ENCODE measurements around the gene GMPPA. TPM values are rescaled to one million over a fixed set of nuclear protein-coding genes. Genes with fewer than 3 reads are reported as not detected.

The GMPPA gene
- total RNA-seq: 22.2 and 28.7 TPM in 2 replicates

DNA sequence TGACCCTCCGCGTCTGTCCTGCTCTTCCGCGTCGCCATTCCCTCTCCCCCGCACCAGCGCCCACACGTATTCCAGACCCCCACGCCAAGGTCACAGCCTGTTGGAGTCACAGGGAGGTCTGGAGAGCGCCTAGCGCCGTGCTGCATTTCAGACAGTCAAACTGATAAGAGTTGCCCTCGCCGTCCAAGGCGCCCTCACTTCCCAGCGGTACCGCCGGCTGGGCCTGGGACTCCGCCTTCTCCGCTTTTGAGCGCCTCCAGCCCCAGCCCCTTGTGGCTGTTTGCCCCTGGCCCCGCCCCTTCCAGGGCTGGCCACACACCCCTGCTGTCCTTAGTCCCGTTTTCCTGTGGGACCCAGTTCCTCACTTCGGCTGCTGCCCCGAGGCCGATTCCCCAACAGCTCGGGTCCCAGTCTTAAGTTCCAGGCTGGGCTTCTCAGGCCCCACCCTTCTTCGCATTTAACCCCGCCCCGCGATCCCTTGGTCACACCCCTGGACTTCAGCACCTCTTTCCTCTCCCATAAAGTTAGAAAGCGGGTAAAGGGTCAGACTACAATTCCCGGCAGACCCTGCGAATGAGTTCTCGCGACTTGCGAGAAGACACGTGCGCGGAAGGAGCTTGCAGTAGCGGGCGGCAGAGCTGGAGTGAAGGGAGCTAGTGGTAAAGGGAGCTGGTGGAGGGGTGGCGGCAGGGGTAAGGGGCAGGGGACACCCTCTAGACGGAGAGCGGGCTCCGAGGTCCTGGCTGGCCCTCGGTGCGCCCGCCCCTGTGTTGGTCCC is at the start of gene GMPPA:
Gene GMPPA (plus strand): TSS at position 612 of the 778 bp plus-strand sequence. CDS start 1,085 bp downstream, outside the sequence.
- peak; percentile 93 to 98 for DNase-seq (ENCODE audit: low read depth in 2 of 2)

DNA sequence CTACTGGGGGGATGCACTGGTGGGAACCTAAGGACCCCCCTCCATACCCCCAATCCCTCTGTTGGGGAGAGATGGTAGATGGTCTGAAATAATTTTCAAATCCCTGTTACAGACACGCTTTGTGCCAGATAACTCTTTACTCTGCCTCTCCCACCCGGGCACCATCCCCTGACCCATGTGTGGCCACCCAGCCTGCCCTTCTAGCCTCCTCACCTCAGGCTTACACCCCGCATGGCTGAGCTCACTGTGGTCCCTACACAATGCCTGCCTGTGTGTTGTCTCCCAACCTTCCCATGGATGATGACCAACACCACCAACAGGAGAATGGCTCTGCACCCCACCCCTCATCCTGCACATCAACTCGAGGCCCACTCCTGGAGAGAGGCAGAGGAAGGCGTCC is 49.1 kb upstream of the GMPPA start:
- DNase-seq (ENCODE audit: low read depth in 2 of 2): no peak

DNA sequence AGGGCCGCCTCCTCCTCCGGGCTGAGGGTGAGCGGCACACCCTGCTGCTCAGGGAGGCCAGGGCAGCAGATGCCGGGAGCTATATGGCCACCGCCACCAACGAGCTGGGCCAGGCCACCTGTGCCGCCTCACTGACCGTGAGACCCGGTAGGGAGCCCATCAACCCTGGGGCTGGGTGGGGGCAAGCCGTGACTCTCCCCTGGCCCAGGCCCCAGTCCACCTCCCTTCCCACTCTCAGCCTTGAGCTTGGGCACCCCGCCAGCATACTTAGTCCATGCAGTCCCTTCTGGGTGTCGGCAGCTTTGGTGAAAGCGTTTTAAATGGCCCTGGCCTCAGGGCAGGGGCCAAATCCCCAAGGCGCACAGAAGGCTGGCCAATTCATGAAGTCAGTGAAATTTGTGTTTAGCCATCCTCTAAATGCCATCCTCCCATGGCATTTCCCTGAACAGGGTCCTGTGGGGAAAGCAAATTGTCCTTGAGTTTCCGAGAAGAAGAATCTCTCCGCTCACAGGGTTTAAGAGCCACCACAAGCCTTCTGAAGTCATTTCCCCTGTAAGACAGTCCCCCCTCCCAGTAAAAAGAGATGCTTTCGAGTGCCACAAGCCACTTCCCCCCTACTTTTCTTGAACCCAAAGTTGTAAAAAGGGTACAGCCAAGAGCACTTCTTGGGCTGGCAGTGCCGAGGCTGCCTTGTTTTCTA is 46.9 kb upstream of the GMPPA start:
- no peak for DNase-seq (ENCODE audit: low read depth in 2 of 2)

DNA sequence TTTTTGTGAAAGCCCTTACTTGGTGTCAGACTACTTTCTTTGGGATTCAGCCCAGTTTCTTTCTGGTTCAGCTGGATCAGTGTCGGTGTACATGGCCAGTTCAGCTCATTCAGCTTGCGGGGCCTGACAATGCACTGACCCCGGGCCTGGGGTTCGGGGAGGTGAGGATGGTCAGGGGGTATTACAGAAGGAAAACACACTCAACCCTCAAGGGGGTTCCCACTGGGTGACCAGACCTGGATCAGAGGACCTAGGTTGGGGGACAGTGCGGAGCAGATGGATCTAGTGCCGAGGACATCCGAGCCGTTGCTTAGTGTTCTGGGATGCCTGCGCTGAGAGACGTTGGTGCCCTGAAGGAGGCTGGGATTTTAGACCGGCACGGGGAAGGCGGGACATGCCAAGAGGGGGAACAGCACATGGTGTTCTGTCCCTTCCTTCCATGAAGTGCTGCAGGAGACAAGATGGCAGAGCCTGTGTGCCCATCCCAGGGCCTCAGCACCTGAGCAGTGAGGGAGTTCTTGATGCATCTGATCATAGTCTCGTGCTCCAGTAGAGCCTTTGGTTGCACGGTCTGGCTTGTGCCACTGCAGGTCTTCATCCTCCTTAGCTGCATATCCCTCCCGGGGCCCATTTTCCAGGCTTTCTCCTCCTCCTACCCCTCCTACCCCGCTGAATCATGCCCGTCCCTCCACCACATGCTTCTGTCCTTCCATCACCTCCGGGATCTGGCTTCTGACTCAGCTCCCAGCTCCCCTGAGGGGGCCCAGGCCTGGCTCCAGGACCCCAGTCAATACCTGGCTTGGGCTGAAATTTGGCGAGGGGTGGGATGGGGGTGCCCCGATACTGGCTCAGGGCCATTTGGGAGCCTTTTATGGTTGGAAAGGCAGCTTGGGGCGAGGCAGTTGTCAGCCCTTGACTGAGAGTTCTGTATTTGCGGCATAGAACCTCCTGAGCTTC is 46.1 kb upstream of the GMPPA start:
- peak in 1 of 2 donors; percentile 12 for DNase-seq (ENCODE audit: low read depth in 2 of 2)

DNA sequence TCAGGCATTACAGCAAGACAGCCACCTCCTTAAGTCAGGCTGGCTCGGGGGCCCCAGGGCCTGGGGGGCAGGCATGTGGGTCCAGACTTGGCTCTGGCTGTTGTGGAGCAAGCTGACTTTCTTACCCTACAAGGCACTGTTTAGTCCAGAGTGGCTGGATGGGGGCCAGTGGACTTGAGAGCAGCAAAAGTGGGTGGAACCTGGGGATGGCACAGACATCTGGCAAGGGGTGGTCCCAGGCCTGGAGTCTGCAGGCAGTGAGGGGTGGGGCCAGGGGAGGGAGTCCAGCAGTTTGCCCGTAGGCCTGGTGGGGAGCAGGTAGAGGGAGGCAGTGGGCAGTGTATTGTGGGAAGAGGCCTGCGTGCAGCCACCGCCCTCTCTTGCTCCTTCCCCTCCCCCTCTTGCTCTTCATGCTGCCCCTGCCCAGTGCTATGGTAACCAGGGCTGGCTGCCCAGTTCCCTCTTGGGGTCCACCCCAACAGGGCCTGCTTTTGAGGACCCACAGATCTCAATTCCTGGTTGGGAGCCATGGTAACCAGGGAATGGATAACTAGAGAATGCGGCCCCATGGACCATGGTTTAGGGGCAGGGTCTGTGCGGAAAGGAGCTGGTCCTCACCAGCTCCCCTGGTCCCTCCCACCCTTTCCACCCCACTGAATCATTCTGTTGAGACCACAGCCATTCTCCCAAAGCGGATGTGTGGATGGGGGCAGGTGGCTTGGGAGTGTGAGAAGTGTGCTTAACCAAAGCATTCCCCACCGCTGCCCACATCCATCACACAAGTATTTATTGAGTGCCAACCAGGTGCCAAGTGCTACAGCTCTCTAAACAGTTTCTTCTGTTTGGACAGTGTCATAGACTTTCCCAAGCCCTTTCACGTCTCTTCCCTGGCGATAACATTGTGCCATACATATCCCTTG is 44.8 kb upstream of the GMPPA start:
- DNase-seq (ENCODE audit: low read depth in 2 of 2): no peak

DNA sequence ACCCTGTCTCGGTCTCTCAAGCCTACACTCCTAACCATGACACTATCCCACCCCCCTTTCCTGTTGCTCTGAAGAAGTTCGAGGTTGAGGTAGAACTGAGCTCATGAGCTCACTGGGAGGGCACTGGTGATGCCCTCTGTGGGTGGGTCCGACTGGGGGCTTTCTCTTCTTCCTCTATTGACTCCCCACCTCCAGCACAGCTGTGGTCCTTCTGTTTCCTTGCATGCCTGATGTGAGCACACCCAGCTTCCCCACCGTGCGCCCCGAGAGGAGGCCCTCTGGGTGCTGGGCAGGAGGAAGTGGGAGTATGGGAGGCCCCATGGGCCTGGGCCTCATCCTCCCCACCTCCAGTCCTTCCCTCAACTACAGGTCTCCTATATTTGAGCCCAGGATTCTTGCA is 43.1 kb upstream of the GMPPA start:
- no peak for DNase-seq (ENCODE audit: low read depth in 2 of 2)

DNA sequence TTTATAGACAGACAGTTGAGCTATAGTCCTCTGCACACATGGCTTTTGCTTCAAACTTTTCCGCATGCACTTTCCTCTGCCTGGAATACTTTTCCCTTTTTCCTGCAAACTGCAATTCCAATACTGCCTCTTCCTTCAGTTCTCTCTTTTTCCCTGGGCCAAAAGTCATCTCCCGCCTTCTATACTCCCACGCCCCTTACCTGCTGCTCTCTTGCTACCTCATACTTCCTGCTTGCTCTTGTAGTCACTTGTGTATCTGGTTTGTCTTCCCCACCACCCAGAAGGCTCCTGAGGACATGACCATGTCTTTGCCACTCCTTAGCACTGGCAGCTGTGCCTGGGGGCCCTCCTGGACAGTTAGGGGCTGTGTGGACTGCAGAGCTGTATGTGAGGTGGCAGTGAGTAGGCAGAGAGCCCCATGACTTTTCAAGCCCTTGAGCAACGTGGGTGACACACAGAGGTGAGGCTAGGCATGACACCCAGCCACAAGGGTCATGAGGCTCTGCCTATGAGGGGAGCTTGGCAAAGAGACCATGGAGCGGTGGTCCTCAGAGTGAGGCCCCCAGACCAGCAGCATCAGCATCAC is 40.8 kb upstream of the GMPPA start:
- DNase-seq (ENCODE audit: low read depth in 2 of 2): no peak

DNA sequence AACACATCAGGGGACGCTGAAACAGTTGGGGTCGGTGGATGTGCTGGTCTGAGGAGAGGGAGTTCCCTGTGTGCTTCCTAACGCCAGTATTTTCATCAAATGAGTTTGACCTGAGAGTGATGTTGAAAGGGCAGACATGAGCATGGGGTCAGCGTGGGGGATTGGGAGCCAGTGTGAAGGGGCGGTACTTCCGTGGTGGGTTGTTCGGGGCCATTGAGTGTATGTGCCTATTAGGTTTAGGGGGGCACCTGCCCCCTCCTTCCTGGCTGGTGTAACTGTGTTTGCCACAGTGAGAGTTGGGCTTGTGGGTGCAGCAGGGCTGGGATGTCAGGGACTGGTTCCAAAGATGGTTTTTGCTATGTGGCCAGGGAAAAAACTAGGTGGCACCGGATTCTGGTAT is 39.7 kb upstream of the GMPPA start:
- no peak for DNase-seq (ENCODE audit: low read depth in 2 of 2)

DNA sequence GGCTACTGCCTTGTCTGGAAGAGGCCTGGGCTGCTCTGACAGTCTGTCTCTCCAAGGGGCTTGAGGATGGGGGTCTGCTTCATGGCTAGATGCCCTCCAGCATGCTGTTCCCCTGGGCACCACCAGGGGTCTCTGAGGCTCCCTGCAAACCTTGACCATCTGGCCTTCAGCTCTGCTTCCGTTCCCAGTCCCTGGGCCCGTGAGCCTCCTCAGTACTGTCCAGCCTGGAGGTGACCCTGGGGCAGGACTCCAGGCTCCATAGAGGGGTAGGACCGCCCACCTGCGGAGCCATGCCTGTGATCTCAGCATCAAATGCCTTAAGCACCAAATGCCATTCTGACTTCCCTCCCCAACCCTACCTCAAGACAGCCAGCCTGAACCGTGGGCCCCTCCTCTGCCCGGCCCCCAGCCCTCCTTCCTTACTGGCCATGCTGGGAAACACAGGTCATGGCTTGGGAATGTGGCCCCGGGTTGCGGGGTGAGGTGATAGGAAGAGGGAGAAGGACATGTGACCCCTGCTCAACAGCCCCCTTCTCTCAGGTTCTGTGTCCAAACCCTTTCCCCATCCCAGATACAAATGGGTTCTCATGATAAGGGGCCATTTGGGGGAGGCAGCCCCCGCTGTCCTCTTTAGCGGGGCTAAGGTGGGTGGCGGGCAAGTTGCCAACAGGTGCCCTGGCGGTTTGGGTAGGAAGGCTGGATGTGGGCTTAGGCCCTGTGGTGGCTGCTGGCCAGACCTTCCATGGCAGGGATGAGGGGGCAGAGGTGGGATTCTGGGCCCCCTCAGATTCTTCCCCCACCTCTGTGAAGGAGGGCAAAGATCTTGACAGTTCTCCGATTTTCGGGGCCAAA is 39.0 kb upstream of the GMPPA start:
- peak; percentile 12 to 40 for DNase-seq (ENCODE audit: low read depth in 2 of 2)

DNA sequence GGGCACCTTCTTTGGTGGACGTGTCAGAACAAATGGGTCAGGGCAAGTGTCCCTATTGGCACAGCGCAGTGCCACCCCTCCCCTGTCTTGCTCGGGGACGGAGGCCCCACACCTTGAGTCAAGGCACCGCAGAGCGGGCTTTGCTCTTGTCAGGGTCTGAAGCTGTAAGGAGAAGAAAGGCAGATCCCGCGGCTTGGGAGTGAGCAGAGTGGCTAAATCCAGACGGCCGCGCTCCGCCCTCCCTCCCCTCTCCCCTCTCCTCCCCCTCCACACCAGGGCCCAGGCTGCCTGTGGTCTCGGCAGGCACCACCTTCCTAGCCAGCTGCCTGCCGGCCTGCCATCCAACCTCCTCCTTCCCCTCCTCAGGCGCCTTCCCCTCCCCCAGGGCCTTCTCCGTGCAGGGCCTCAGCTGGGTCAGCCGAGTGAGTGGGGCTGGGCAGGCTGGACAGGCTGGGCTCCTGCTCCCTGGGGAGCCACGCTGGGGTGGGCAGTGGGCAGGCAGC is 38.2 kb upstream of the GMPPA start:
- DNase-seq (ENCODE audit: low read depth in 2 of 2): no peak

DNA sequence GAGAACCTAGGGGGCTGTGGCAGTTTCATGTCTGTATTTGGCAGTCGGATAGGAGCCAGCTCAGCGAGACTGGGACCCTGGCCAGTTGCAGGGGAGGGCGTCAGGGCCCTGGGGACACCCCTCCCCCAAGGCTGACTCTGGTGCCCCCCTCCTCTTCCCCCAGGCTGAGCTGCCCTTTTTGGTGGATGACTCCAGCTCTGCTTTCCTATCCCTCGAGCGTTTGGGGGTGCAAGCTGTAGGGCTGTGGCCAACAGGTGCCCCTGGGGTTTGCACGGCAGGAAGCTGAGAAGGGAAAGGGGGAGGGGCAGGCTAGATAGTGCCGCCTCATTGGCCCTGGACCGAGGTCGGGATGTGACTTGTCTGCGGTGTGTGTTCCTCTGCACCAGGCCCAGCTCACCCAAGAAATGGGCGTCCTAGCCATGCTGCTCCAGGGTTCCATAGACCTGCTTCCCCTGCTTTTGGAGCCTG is 37.6 kb upstream of the GMPPA start:
- no peak for DNase-seq (ENCODE audit: low read depth in 2 of 2)

DNA sequence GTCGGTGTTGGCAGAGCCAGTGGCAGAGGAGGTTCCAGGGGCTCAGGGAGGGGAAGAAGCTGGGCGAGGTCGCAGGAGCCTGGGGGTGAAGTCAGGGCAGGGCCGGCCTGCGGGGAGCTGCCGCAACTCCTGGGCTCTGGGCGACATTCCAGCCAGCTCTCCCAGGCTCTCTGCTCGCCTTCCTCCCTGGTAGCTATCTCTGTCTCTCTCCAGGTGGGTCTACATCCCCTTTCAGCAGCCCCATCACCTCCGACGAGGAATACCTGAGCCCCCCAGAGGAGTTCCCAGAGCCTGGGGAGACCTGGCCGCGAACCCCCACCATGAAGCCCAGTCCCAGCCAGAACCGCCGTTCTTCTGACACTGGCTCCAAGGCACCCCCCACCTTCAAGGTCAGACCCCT is 37.0 kb upstream of the GMPPA start:
- DNase-seq (ENCODE audit: low read depth in 2 of 2): no peak

DNA sequence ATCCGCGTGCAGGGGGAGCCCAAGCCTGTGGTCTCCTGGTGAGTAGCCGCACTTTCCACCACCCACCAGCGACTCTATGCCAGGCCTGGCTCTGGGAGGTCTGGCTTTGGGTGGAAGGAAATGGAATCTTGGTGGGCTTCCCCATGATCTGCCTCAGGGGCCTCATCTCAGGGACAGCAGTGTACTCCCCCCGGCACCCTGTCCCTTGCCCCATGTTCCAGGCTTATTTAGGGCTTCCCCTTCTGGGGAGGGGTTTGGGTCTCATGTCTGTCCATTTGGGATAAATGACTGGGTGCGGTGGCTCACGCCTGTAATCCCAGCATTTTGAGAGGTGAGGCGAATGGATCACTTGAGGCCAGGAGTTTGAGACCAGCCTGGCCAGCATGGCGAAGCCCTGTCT is 36.3 kb upstream of the GMPPA start:
- no peak for DNase-seq (ENCODE audit: low read depth in 2 of 2)

DNA sequence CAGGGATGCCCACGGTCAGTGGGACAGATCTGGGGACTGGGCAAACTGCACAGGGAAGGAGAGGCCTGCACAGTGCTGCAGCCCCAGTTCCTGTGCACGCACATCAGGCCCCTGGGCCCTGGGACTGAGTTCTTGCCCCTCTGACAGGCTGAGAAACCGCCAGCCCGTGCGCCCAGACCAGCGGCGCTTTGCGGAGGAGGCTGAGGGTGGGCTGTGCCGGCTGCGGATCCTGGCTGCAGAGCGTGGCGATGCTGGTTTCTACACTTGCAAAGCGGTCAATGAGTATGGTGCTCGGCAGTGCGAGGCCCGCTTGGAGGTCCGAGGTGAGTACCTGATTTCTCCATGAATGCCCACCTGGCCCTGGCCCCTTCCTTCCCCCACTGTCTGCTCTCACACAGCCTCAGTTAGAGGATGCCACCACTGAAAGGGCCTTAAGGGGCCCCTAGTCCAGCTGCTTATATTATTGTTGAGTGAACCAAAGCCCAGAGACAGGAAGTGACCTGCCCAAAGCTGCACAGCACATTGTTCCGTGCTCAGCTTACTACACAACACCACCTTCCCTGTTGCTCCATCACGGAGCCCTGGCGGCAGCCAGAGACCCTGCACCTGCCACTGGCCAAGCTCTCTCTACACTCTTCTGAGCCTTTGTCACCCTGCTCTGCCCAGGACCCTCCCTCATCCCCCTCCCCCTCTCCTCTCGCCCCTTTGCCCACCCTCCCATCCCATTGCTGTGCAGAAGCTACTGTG is 34.2 kb upstream of the GMPPA start:
- no peak for DNase-seq (ENCODE audit: low read depth in 2 of 2)

DNA sequence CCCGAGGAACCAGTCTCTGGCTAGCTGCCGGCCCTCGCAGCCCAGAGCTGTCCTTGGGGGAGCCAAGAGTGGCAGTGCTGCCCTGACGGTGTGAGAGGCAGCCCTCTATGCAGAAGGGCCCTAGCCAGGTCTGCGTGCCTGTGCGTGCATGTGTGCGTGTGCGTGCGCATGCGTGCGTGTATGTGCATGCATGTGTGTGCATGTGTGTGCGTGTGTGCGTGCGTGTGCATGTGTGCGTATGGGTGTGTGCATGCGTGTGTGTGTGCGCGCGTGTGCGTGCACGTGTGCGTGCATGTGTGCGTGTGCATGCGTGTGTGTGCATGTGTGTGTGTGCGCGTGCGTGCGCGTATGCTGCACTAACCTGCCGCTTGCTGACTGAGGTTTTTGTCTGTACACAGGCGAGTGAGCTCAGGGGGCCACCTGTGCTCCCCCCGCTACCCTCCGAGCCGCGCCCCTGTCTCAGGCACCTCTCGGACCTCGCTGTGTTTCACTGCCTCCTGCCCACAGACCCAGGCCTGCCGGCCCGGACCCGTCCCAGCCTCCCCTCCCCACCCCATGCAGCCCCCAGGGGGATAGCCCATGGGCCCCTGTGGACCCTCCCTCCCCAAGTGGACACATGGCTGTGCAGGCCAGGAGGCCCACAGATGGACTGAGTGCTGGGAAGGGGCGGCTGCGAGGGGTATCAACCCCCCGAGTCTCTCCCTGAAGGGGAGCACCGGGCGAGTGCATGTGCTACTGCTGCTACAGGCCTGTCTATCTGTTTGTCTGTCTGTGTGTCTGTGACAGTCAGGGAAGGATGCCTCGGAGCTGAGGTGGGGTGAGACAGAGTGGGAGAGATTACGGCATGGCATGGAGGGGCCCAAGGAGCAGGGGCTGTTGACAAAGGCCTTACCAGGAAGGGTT is 32.8 kb upstream of the GMPPA start:
- DNase-seq (ENCODE audit: low read depth in 2 of 2): no peak

DNA sequence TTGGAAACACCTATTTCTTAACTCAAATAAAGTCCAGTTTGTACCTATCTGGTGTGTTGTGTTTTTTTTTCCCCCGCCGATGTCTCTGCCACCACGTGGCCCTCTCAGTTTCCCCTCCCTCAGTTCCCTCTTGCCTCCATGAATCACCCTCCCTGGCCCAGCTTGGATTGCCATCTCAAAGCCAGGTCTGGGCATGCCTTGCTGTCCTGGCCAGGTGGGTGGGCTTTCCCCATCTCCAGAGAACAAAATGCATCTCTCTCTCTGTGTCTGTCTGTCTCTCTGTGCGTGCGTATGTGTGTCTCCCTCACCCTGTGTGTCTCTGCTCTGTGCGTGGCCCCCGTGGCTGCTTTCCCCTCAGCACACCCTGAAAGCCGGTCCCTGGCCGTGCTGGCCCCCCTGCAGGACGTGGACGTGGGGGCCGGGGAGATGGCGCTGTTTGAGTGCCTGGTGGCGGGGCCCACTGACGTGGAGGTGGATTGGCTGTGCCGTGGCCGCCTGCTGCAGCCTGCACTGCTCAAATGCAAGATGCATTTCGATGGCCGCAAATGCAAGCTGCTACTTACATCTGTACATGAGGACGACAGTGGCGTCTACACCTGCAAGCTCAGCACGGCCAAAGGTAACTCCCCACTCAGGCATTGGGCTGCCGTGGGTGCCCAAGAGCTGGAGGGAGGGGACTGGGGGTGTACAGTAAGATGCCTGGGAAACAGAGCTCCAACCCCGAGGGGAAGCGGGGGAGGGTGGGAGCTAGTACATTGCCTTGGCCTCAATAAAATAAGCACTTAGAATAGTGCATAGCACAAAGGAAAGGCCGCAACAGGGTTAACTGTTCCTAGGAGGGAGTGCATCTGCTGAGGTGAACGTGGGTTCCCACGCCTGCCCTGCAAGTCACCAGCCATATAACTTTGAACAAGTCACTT is 31.6 kb upstream of the GMPPA start:
- no peak for DNase-seq (ENCODE audit: low read depth in 2 of 2)

Measured in dermis microvascular lymphatic vessel endothelial cell (primary cell).